Tibial artery (tissue), 4 donors: ENCODE results near the gene NRARP.
"Not testable (repeated sequence)": the region's sequence is repeated elsewhere in the genome, so short reads cannot be mapped to it uniquely, and the experiment has no call there.

Source experiments
- DNase-seq, 2 donors: peaks; one replicate each; pipeline ENCODE4 v3.0.0-alpha.2; 2019
- H3K27ac ChIP-seq, 2 donors: fragments of 200-600 bp; sonication (generic) in 1 of 2; 1 replicate in 1 of 2; 2 replicates in 1 of 2; pipeline ENCODE4 v1.5.1; 2018 to 2019; ENCODE audit warnings: mild to moderate bottlenecking in 1 of 2
- H3K27me3 ChIP-seq, 2 donors: fragments of 200-600 bp; sonication (generic) in 1 of 2; one replicate each; pipeline versions ENCODE4 v1.5.1 to v1.6.0; 2016 to 2019
- H3K36me3 ChIP-seq, 3 donors: fragments of 200-600 bp; sonication (generic) in 2 of 3; one replicate each; pipeline ENCODE4 v1.5.1; 2016 to 2019; ENCODE audit warnings: mild to moderate bottlenecking in 2 of 3
- H3K4me1 ChIP-seq, 4 donors: fragments of 200-600 bp; sonication (generic) in 2 of 4; 1 replicate in 3 of 4; 2 replicates in 1 of 4; pipeline ENCODE4 v1.5.1; 2016 to 2019
- H3K4me3 ChIP-seq, 2 donors: fragments of 200-600 bp; sonication (generic) in 1 of 2; 1 replicate in 1 of 2; 2 replicates in 1 of 2; pipeline ENCODE4 v1.5.1; 2018 to 2019; ENCODE audit warnings: mild to moderate bottlenecking in 2 of 2
- H3K9me3 ChIP-seq, 3 donors: fragments of 200-600 bp; sonication (generic) in 1 of 3; one replicate each; pipeline ENCODE4 v1.5.1; 2016 to 2019
- intact Hi-C: fragments of 100-400 bp; cut with DNase I; formaldehyde crosslinking; loops from one replicate; pipeline ENCODE4 v1.15.0; 2023; ENCODE audit warnings: low total_unique reads
- TF ChIP-seq, protein P1 (sequence below), 2 experiments: fragments of 200-600 bp in 1 of 2; fragments of 450-650 bp in 1 of 2; IDR thresholded peaks; one replicate each; pipeline ENCODE4 v1.5.1; 2017 to 2019; ENCODE audit warnings: antibody characterized with exemption in 2 of 2, mild to moderate bottlenecking in 1 of 2, moderate library complexity in 1 of 2

The NRARP gene

DNA sequence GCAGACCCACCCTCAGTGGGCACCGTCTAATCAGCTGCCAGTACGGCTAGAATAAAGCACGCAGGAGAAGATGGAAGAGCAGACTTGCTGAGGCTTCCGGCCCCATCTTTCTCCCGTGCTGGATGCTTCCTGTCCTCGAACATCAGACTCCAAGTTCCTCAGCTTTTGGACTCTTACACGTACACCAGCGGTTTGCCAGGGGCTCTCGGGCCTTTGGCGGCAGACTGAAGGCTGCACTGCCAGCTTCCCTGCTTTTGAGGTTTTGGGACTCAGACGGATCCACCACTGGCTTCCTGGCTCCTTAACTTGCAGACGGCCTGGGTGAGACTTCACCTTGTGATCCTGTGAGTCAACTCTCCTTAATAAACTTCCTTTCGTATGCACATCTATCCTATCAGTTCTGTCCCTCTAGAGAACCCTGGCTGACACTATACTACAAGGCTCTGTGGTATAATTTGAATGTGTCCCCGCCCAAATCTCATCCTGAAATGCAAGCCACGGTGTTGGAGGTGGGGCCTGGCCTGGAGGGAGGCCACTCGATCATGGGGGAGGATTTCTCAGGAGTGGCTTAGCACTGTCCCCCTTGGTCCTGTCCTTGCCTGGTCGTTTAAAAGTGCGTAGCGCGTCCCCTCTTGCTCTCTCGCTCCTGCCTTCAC is 31.1 kb upstream of the NRARP start:
- intact Hi-C loops: no loop called here
- H3K27me3 ChIP-seq: no peaks in the 10 kb centered on the region
- TF ChIP-seq, protein P1, sequence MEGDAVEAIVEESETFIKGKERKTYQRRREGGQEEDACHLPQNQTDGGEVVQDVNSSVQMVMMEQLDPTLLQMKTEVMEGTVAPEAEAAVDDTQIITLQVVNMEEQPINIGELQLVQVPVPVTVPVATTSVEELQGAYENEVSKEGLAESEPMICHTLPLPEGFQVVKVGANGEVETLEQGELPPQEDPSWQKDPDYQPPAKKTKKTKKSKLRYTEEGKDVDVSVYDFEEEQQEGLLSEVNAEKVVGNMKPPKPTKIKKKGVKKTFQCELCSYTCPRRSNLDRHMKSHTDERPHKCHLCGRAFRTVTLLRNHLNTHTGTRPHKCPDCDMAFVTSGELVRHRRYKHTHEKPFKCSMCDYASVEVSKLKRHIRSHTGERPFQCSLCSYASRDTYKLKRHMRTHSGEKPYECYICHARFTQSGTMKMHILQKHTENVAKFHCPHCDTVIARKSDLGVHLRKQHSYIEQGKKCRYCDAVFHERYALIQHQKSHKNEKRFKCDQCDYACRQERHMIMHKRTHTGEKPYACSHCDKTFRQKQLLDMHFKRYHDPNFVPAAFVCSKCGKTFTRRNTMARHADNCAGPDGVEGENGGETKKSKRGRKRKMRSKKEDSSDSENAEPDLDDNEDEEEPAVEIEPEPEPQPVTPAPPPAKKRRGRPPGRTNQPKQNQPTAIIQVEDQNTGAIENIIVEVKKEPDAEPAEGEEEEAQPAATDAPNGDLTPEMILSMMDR (IDR thresholded peaks at IDR 0.05): no peak
- DNase-seq: peak in 1 of 2 donors; percentile 47
- peaks cover 5 to 12% (median 11%) of the 10 kb centered on the region in 3 donors for H3K36me3 ChIP-seq
- no peak overlapping the region for H3K27ac ChIP-seq
- H3K4me1 ChIP-seq: no peaks in the 10 kb centered on the region
- no peak overlapping the region for H3K4me3 ChIP-seq
- H3K9me3 ChIP-seq: peaks cover 0 to 14% (median 0%) of the 10 kb centered on the region in 3 donors

DNA sequence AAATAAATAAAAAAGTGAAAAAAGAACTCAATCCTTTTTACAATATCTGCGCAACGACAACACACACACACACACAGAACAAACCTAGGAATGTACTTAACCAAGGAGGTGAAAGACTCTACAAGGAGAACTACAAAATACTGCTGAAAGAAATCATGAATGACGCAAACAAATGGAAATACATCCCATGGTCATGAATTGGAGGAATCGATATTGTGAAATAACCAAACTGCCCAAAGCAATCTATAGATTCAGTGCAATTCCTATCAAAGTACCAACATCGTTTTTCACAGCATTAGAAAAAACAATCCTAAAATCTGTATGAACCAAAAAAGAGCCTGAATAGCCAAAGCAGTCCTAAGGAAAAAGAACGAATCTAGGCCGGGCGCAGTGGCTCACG is 29.9 kb upstream of the NRARP start:
- Histone ChIP-seq H3K27me3 (no peaks in the 10 kb centered on the region), H3K9me3 (peaks cover 0 to 3% (median 0%) of the 10 kb centered on the region in 3 donors), H3K36me3 (peaks cover 5 to 12% (median 8%) of the 10 kb centered on the region in 3 donors), H3K4me3 (no peak overlapping the region), H3K4me1 (no peaks in the 10 kb centered on the region), H3K27ac (no peak overlapping the region)
- intact Hi-C loops: no loop called here
- DNase-seq: no peak
- TF ChIP-seq, protein P1 (IDR thresholded peaks at IDR 0.05): no peak

DNA sequence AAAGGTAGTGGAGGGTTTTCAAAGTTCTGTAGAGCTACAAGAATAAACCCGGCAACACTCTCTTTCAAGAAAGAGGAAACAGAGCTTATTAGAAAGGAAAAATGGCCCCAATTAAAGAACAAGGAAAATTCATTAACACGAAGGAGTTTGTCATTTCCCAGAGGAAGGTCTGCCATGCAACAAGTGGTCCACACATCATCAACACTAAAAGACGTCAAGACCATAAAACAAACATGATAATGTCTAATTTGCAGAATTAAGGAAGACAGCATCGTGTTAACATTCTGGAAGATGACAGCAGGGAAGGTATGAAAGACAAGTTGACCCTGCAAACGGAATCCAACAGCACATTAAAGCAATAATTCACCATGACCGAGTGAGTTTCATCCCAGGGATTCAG is 28.6 kb upstream of the NRARP start:
- TF ChIP-seq, protein P1 (IDR thresholded peaks at IDR 0.05): no peak
- no peak overlapping the region for H3K4me3 ChIP-seq
- DNase-seq: no peak
- no peaks in the 10 kb centered on the region for H3K4me1 ChIP-seq
- intact Hi-C loops: no loop called here
- peaks cover 0 to 12% (median under 1%) of the 10 kb centered on the region in 3 donors for H3K36me3 ChIP-seq
- H3K9me3 ChIP-seq: no peaks in the 10 kb centered on the region
- no peaks in the 10 kb centered on the region for H3K27me3 ChIP-seq
- H3K27ac ChIP-seq: no peak overlapping the region

DNA sequence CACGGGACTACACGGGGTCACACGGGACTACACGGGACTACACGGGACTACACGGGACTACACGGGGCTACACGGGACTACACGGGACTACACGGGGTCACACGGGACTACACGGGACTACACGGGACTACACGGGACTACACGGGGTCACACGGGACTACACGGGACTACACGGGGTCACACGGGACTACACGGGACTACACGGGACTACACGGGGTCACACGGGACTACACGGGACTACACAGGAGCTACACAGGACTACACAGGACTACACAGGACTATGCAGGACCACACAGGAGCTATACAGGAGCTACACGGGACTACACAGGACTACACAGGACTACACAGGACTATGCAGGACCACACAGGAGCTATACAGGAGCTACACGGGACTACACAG is 27.5 kb upstream of the NRARP start:
- H3K27ac ChIP-seq, intact Hi-C loops, H3K27me3 ChIP-seq, DNase-seq, H3K9me3 ChIP-seq, H3K4me3 ChIP-seq, H3K36me3 ChIP-seq, H3K4me1 ChIP-seq: not testable (repeated sequence)

DNA sequence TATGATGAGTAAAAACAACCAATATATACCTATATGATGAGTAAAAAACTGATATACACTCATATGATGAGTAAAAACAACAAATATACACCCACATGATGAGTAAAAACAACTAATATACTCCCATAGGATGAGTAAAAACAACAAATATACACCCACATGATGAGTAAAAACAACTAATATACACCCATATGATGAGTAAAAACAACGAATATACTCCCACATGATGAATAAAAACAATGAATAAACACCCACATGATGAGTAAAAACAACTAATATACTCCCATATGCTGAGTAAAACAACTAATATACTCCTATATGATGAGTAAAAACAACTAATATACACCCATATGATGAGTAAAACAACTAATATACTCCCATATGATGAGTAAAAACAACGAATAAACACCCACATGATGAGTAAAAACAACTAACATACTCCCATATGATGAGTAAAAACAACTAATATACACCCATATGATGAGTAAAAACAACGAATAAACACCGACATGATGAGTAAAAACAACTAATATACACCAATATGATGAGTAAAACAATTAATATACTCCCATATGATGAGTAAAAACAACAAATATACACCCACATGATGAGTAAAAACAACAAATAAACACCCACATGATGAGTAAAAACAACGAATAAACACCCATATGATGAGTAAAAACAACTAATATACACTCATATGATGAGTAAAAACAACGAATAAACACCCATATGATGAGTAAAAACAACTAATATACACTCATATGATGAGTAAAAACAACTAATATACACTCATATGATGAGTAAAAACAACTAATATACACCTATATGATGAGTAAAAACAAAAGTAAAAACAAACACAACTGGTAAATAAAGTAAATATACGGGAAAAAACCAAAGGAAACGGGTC is 25.8 kb upstream of the NRARP start:
- intact Hi-C loops, H3K36me3 ChIP-seq, H3K4me3 ChIP-seq, H3K4me1 ChIP-seq, DNase-seq, H3K27ac ChIP-seq, H3K27me3 ChIP-seq, H3K9me3 ChIP-seq: not testable (repeated sequence)

DNA sequence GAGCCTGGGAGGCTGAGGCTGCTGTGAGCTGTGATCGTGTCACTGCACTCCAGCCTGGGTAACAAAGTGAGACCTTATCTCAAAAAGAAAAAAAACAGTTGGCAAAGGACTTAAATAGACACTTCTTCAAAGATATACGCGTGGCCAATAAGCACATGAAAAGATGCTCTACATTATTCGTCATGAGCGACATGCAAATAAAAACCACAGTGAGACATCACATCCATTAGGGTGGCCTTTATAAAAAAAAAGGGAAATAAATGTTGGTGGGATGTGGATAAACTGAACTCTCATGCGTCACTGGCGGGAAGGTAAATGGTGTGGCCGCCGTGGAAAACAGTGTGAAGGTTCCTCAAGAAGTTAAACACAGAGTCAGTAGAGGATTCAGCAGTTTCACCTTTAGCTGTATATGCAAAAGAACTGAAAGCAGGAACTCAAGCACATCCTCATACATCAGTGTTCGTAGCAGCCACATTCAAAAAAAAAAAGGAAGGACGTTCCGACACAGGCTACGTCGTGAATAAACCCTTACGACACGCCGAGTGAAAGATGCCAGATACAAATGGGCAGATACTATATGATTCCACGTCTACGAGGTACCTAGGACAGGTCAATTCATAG is 24.5 kb upstream of the NRARP start:
- Histone ChIP-seq H3K27ac (no peak overlapping the region), H3K9me3 (no peaks in the 10 kb centered on the region), H3K27me3 (no peaks in the 10 kb centered on the region), H3K4me3 (no peak overlapping the region), H3K36me3 (no peaks in the 10 kb centered on the region), H3K4me1 (no peaks in the 10 kb centered on the region)
- intact Hi-C loops: no loop called here
- TF ChIP-seq, protein P1 (IDR thresholded peaks at IDR 0.05): no peak
- peak in 1 of 2 donors; percentile 47 for DNase-seq
